ENCODE data around the gene RHBDF1. TPM values are rescaled to one million over a fixed set of nuclear protein-coding genes. Genes with fewer than 3 reads are reported as not detected.

Gene RHBDF1
- total and polyA plus RNA-seq, 2 experiments from 2014 or later, result 27.9 to 28.2 TPM

DNA sequence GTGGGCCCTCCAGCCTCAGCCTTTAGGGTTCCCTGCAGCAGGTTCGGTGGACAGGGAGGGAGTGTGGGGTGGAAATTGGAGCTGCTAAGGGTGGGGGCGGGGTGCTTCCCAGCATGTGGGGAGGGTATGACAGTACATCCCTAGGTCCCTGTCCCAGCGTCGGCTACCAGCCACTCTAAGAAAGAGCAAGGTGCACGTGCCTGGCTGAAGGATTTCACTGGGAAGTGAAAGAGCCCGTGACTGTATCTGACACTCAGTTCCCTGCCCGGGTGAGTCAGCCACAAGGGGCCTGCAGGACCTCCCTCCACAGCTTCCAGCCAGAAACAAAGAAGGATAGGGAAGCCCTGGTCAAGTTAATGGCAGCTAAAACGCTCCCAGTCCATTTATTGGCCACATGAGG is 14.7 kb downstream of the RHBDF1 start:
- TF ChIP-seq, protein P1, sequence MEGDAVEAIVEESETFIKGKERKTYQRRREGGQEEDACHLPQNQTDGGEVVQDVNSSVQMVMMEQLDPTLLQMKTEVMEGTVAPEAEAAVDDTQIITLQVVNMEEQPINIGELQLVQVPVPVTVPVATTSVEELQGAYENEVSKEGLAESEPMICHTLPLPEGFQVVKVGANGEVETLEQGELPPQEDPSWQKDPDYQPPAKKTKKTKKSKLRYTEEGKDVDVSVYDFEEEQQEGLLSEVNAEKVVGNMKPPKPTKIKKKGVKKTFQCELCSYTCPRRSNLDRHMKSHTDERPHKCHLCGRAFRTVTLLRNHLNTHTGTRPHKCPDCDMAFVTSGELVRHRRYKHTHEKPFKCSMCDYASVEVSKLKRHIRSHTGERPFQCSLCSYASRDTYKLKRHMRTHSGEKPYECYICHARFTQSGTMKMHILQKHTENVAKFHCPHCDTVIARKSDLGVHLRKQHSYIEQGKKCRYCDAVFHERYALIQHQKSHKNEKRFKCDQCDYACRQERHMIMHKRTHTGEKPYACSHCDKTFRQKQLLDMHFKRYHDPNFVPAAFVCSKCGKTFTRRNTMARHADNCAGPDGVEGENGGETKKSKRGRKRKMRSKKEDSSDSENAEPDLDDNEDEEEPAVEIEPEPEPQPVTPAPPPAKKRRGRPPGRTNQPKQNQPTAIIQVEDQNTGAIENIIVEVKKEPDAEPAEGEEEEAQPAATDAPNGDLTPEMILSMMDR (IDR thresholded peaks at IDR 0.05; ENCODE audit: low read depth, low read length), result no peak
- peaks cover 22% of the 10 kb centered on the region for H3K36me3 ChIP-seq

DNA sequence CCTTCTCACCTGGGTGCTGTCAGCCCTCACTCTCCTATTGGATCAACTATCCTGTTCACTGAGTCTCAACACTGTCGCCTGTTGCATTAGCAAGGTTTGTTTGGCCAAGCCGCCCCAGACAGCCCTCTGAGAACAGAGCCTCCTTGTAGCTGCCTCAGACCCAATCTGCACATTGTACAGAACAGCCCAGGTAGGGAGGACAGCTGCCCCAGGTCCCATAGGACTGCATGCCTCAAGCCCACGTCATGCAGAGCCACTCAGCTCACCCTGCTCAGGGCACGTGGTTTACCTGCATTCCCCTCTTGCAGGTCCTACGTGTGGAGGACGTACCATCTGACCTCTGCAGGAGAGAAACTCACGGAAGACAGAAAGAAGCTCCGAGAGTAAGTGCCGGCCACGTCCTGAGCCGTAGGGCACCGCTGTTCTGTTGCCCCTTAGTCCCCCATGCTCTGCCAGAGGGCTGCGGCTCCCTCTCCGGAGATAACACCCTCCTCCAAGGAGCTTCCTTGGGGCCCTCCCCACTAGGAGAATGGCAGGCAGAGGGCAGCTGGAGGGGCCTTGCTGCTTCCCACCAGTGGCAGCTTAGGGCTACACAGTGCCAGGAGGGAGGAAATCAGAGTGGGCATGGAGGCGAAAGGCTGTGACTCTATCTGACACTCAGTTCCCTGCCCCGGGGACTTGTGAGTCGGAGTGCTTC is 16.1 kb downstream of the RHBDF1 start:
- DNase-seq (ENCODE audit: low read depth in 1 of 2, low spot score in 1 of 2), result no peak
- peaks cover 22% of the 10 kb centered on the region for H3K36me3 ChIP-seq
- H3K27me3 ChIP-seq, result no peaks in the 10 kb centered on the region
- H3K4me1 ChIP-seq (ENCODE audit: low read depth), result peaks cover 3% of the 10 kb centered on the region
- no peaks in the 10 kb centered on the region for H3K9me3 ChIP-seq (ENCODE audit: low read depth)
- TF ChIP-seq, protein P1 (IDR thresholded peaks at IDR 0.05; ENCODE audit: low read depth, low read length), result no peak
- H3K4me3 ChIP-seq, result no peak overlapping the region
- no peak overlapping the region for H3K27ac ChIP-seq

More for the DNA sequence above, 14.7 kb downstream of the RHBDF1 start:
- H3K9me3 ChIP-seq (ENCODE audit: low read depth), result no peaks in the 10 kb centered on the region
- H3K4me3 ChIP-seq, result no peak overlapping the region
- no peaks in the 10 kb centered on the region for H3K27me3 ChIP-seq
- H3K4me1 ChIP-seq (ENCODE audit: low read depth), result peaks cover 3% of the 10 kb centered on the region
- H3K27ac ChIP-seq, result no peak overlapping the region
- no peak for DNase-seq (ENCODE audit: low read depth in 1 of 2, low spot score in 1 of 2)

DNA sequence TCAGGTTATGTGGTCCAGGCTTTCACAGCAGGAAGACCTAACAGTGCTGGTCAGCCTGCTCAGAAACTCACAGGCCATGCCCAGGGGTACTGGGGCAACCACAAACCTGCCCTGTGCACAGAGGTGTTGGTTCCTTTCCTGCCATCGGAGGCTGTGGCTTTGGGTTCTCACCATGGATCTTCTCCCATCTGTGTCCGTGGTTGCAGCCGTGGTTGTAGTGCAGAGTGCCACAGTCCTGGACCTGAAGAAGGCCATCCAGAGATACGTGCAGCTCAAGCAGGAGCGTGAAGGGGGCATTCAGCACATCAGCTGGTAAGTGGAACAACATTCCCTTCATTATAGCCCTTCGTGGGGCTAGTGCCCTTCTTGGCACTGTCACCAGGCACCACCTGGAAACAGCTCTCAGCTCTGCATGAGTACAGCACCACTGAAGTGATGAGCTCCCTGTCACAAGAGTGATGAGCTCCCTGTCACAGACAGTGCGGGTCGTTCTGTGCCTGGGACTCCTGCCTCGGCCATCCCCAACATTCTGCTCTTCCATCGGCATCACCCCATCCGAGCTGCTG is 16.8 kb downstream of the RHBDF1 start:
- no peak for DNase-seq (ENCODE audit: low read depth in 1 of 2, low spot score in 1 of 2)
- H3K27me3 ChIP-seq, result no peaks in the 10 kb centered on the region
- TF ChIP-seq, protein P1 (IDR thresholded peaks at IDR 0.05; ENCODE audit: low read depth, low read length), result no peak
- no peaks in the 10 kb centered on the region for H3K9me3 ChIP-seq (ENCODE audit: low read depth)
- H3K27ac ChIP-seq, result no peak overlapping the region
- H3K36me3 ChIP-seq, result peaks cover 20% of the 10 kb centered on the region
- H3K4me3 ChIP-seq, result no peak overlapping the region
- H3K4me1 ChIP-seq (ENCODE audit: low read depth), result peaks cover 3% of the 10 kb centered on the region

DNA sequence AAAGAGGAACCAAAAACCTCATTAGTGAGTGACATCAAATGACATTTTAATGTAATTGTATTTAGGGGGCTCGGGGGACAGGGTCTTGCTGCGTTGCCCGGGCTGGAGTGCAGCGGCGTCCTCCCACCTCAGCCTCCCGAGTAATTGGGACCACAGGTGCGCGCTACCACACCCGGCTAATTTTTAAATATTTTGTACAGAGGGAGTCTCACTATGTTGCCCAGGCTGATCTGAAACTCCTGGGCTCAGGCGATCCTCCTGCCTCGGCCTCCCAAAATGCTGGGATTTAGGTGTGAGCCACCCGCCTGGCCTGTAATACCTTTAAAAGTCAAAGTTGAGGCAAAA is 18.2 kb downstream of the RHBDF1 start:
- TF ChIP-seq, protein P1 (IDR thresholded peaks at IDR 0.05; ENCODE audit: low read depth, low read length), result no peak
- Histone ChIP-seq H3K36me3 (peaks cover 22% of the 10 kb centered on the region), H3K27ac (no peak overlapping the region), H3K4me1 (ENCODE audit: low read depth) (peaks cover 3% of the 10 kb centered on the region), H3K4me3 (peak overlapping the region; percentile 71), H3K9me3 (ENCODE audit: low read depth) (no peaks in the 10 kb centered on the region), H3K27me3 (no peaks in the 10 kb centered on the region)
- no peak for DNase-seq (ENCODE audit: low read depth in 1 of 2, low spot score in 1 of 2)

DNA sequence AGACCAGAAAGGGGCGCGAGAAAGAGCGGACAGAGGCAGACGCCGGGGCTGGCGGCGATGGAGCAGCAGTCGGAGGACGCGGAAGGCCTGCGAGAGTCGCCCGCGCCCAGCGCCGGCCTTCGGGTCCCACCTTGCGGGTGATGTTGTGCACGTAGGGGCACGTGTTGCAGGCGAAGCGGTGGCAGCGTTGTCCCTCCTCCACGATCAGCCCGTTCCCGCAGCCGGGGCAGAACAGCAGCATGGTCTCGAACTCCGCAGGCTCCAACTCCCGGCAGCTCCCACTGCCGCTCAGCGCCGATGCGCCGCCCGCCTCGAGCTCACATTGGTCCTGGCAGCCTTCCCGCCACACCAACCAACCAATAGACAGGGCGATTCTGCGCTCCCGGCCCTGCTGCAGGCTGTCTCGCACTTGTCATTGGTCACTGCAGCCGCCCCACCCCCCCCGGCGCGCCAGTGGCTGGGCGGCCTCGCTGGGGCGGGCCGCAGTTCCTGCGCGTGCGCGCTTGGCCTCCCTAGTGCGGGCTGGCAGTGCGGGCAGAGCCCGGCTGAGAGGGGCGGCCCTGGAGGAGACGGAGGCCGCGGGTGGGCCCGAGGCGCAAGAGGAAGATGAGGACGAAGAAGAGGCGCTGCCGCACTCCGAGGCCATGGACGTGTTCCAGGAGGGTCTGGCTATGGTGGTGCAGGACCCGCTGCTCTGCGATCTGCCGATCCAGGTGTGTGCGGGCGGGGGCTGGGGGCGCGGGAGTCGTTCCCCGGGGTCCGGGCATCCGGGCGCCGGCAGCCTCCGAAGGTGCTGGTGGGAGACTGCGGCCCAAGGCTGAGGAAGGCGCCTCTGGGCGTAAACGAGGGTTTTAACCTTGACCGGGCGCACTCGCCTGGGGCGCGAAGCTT is 18.8 kb downstream of the RHBDF1 start, which contains the start of the genes POLR3K and SNRNP25:
Gene POLR3K (minus strand): TSS at position 263 of the 891 bp plus-strand sequence. CDS start 22 bp downstream, at position 241.
Gene SNRNP25 (plus strand): TSS at position 483 of the 891 bp plus-strand sequence. CDS start 189 bp downstream, at position 672.
- H3K4me1 ChIP-seq (ENCODE audit: low read depth), result peaks cover 3% of the 10 kb centered on the region
- no peaks in the 10 kb centered on the region for H3K9me3 ChIP-seq (ENCODE audit: low read depth)
- H3K27me3 ChIP-seq, result no peaks in the 10 kb centered on the region
- peaks cover 21% of the 10 kb centered on the region for H3K36me3 ChIP-seq
- peak within 1 kb of the TSS; percentile 71 for H3K4me3 ChIP-seq
- H3K27ac ChIP-seq, result peak within 1 kb of the TSS; percentile 86
- peak; percentile 99 for DNase-seq (ENCODE audit: low read depth in 1 of 2, low spot score in 1 of 2)
- TF ChIP-seq, protein P1 (IDR thresholded peaks at IDR 0.05; ENCODE audit: low read depth, low read length), result no peak
